ENCODE results near the gene C1QTNF1.

The C1QTNF1 gene

DNA sequence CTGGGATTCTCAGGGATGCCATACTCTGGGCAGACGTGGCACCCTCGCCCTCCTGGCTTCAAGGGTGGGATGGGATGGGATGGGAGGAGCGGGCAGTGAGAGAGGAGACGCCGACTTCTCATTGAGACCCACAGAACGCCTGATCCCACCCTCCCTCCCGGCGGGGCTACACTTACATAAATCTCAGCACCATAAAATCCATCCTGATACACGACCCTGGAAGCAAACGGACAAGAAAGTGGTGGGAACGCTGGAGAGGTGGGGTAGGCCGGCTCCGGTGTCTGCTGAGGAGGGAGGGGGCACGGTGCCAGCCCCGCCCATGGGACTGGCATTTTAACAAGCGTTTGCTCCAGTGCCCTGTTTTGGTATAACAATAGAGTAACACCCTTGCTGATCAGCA is 72.5 kb downstream of the C1QTNF1 start:
- no peak for DNase-seq (ENCODE audit: insufficient read length, low spot score)
- no peak for FAIRE-seq
- TF ChIP-seq TAF1 (IDR thresholded peaks at IDR 0.05; ENCODE audit: low read depth, low read length): no peak

DNA sequence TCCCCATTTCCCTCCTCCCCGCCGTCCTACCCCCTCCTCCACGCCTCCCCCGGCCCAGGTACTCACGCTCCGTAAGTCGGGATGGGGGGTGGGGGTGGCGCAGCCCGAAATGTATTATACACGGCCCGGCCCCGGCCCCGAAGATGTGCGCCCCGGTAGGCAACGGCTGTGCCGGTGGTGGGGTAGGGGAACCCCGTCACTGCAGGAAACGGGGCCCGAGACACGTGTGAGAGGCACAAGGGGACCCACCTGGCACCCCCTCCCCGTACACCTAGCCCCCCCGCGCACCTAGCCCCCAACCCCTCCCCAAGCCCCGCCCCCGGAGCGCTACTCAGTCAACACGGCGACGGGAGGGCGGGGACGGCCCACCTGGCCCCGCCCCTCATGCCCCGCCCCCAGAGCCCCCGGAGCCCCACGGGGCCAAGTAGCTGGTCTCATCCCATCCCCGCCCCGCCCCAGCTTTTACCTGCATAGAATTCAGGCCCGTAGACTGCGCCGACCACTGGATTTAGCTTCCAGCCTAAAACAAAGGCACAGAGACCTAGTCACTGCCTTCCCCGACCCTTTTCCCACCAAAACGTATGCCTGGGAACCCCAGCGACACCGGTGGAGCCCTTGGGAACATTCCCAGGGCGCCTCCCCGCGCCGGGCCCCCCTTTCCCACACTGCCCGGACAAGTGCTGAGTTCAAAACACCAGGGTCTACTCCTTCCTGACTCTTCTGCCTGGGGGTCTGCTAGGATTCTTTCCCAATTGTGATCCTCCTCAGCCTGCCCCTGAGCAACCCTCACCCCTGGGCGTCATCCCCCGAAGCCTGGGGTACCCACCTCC is 73.5 kb downstream of the C1QTNF1 start:
- no peak for FAIRE-seq

DNA sequence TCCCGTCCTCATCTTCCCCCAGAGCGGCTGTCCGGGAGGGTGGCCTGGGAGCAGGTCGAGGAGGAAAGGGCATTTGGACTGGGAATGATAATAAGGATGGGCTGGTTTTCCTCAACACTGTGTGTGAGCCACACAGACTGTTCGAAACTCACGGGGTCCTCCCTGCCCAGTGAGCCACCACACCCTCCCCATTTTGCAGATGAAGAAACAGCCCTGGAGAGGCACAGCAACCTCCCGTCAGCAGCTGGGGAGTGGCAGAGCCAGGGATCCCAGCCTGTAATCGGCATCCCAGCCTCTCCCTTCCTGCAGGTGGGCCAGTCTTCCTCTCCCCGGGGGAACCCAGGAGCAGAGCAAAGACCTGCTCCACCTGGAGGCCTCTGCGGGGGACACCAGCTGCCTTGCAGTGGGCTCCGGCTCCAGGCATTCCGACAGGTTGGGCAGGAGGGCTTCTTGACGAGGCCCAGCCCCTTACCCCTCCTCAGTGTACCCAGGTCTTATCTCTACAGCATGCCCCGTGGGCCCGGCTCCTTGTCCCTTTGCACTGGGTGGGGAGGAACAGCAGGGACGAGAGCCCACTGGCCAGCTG is 74.4 kb downstream of the C1QTNF1 start:
- TF ChIP-seq POLR2AphosphoS5 (IDR thresholded peaks at IDR 0.05; ENCODE audit: low read depth, low read length): no peak
- no peak for TF ChIP-seq PAX5 (IDR thresholded peaks at IDR 0.05; ENCODE audit: insufficient read depth, low read length, severe bottlenecking)
- TF ChIP-seq POLR2A (IDR thresholded peaks at IDR 0.05; ENCODE audit: low read depth, low read length): no peak
- FAIRE-seq (no peak), DNase-seq (ENCODE audit: insufficient read length, low spot score) (no peak)

More for the DNA sequence above, 73.5 kb downstream of the C1QTNF1 start:
- TF ChIP-seq SPI1 (IDR thresholded peaks at IDR 0.05; ENCODE audit: low read depth, low read length) (no peak), TAF1 (IDR thresholded peaks at IDR 0.05; ENCODE audit: low read depth, low read length) (no peak), PAX5 (IDR thresholded peaks at IDR 0.05; ENCODE audit: insufficient read depth, low read length, severe bottlenecking) (no peak), POU2F2 (IDR thresholded peaks at IDR 0.05; ENCODE audit: low read depth, low read length) (no peak), POLR2A (IDR thresholded peaks at IDR 0.05; ENCODE audit: low read depth, low read length) (no peak), POLR2AphosphoS5 (IDR thresholded peaks at IDR 0.05; ENCODE audit: low read depth, low read length) (no peak)
- no peak for DNase-seq (ENCODE audit: insufficient read length, low spot score)

Measured in GM12891 (cell line).